ENCODE results near the gene ACTC1.
"Not testable (repeated sequence)": the region's sequence is repeated elsewhere in the genome, so short reads cannot be mapped to it uniquely, and the experiment has no call there.

The ACTC1 gene

GRCh38 chr15:34795267-34796081 lies at the start of gene ACTC1:
Gene ACTC1, minus strand, starts transcription at chr15:34795549. Its CDS starts 741 bp downstream, at chr15:34794808.
- no peak for DNase-seq (ENCODE audit: low read depth in 2 of 2)

GRCh38 chr15:34841262-34841725 lies 45.9 kb upstream of the ACTC1 start:
- no peak for DNase-seq (ENCODE audit: low read depth in 2 of 2)

- DNase-seq (ENCODE audit: low read depth in 2 of 2) = no peak
Observed at GRCh38 chr15:34838282-34838681, 42.9 kb upstream of the ACTC1 start.

GRCh38 chr15:34837246-34838016 lies 42.1 kb upstream of the ACTC1 start:
- DNase-seq (ENCODE audit: low read depth in 2 of 2) = no peak

GRCh38 chr15:34828145-34828911 lies 33.0 kb upstream of the ACTC1 start:
- DNase-seq (ENCODE audit: low read depth in 2 of 2) = no peak

GRCh38 chr15:34821831-34822230 lies 26.5 kb upstream of the ACTC1 start:
- DNase-seq (ENCODE audit: low read depth in 2 of 2) = no peak

- DNase-seq (ENCODE audit: low read depth in 2 of 2) = no peak
Observed at GRCh38 chr15:34820110-34820509, 24.8 kb upstream of the ACTC1 start.

GRCh38 chr15:34818526-34818925 lies 23.2 kb upstream of the ACTC1 start:
- DNase-seq (ENCODE audit: low read depth in 2 of 2) = no peak

GRCh38 chr15:34815836-34816235 lies 20.5 kb upstream of the ACTC1 start:
- DNase-seq (ENCODE audit: low read depth in 2 of 2) = no peak

GRCh38 chr15:34813446-34814190 lies 18.3 kb upstream of the ACTC1 start:
- no peak for DNase-seq (ENCODE audit: low read depth in 2 of 2)

GRCh38 chr15:34812868-34813365 lies 17.6 kb upstream of the ACTC1 start:
- not testable (repeated sequence) for DNase-seq (ENCODE audit: low read depth in 2 of 2)

- DNase-seq (ENCODE audit: low read depth in 2 of 2) = no peak
Observed at GRCh38 chr15:34812369-34812768, 17.0 kb upstream of the ACTC1 start.

- DNase-seq (ENCODE audit: low read depth in 2 of 2) = no peak
Observed at GRCh38 chr15:34810443-34811129, 15.2 kb upstream of the ACTC1 start.

- DNase-seq (ENCODE audit: low read depth in 2 of 2) = no peak
Observed at GRCh38 chr15:34809186-34809585, 13.8 kb upstream of the ACTC1 start.

GRCh38 chr15:34808016-34808415 lies 12.7 kb upstream of the ACTC1 start:
- DNase-seq (ENCODE audit: low read depth in 2 of 2) = no peak

- DNase-seq (ENCODE audit: low read depth in 2 of 2) = not testable (repeated sequence)
Observed at GRCh38 chr15:34807241-34807640, 11.9 kb upstream of the ACTC1 start.

GRCh38 chr15:34804776-34805175 lies 9.4 kb upstream of the ACTC1 start:
- no peak for DNase-seq (ENCODE audit: low read depth in 2 of 2)

GRCh38 chr15:34804113-34804512 lies 8.8 kb upstream of the ACTC1 start:
- no peak for DNase-seq (ENCODE audit: low read depth in 2 of 2)

- no peak for DNase-seq (ENCODE audit: low read depth in 2 of 2)
Observed at GRCh38 chr15:34802803-34803750, 7.7 kb upstream of the ACTC1 start.
